ENCODE measurements around the gene HDLBP. TPM values are rescaled to one million over a fixed set of nuclear protein-coding genes. Genes with fewer than 3 reads are reported as not detected.
"Not testable (repeated sequence)": the region's sequence is repeated elsewhere in the genome, so short reads cannot be mapped to it uniquely, and the experiment has no call there.

HDLBP gene
- total RNA-seq, 1 donor from 2014 or later, result 839 TPM

- Mint-ChIP-seq H3K27ac (ENCODE audit: unreplicated experiment) (no peak overlapping the region), H3K4me1 (ENCODE audit: unreplicated experiment) (no peaks in the 10 kb centered on the region), H3K27me3 (ENCODE audit: unreplicated experiment) (no peaks in the 10 kb centered on the region), H3K36me3 (ENCODE audit: unreplicated experiment) (no peaks in the 10 kb centered on the region), H3K4me3 (ENCODE audit: unreplicated experiment) (no peak overlapping the region), H3K9me3 (ENCODE audit: unreplicated experiment) (no peaks in the 10 kb centered on the region)
- no peak for TF ChIP-seq CTCF (IDR thresholded peaks at IDR 0.05)
- DNase-seq (ENCODE audit: extremely low spot score, unreplicated experiment), result no peak
These were observed 115.3 kb downstream of the HDLBP start for GRCh38 chr2:241199897-241200821.

GRCh38 chr2:241199286-241199685 lies 116.2 kb downstream of the HDLBP start:
- no peaks in the 10 kb centered on the region for H3K9me3 Mint-ChIP-seq (ENCODE audit: unreplicated experiment)
- no peaks in the 10 kb centered on the region for H3K4me1 Mint-ChIP-seq (ENCODE audit: unreplicated experiment)
- no peaks in the 10 kb centered on the region for H3K36me3 Mint-ChIP-seq (ENCODE audit: unreplicated experiment)
- no peak for DNase-seq (ENCODE audit: extremely low spot score, unreplicated experiment)
- TF ChIP-seq CTCF (IDR thresholded peaks at IDR 0.05), result no peak
- H3K27ac Mint-ChIP-seq (ENCODE audit: unreplicated experiment), result no peak overlapping the region
- no peaks in the 10 kb centered on the region for H3K27me3 Mint-ChIP-seq (ENCODE audit: unreplicated experiment)
- no peak overlapping the region for H3K4me3 Mint-ChIP-seq (ENCODE audit: unreplicated experiment)

GRCh38 chr2:241198381-241199279 lies 116.8 kb downstream of the HDLBP start:
- Mint-ChIP-seq H3K27me3 (ENCODE audit: unreplicated experiment) (no peaks in the 10 kb centered on the region), H3K4me1 (ENCODE audit: unreplicated experiment) (no peaks in the 10 kb centered on the region), H3K4me3 (ENCODE audit: unreplicated experiment) (no peak overlapping the region), H3K27ac (ENCODE audit: unreplicated experiment) (no peak overlapping the region), H3K36me3 (ENCODE audit: unreplicated experiment) (no peaks in the 10 kb centered on the region), H3K9me3 (ENCODE audit: unreplicated experiment) (no peaks in the 10 kb centered on the region)
- no peak for TF ChIP-seq CTCF (IDR thresholded peaks at IDR 0.05)
- no peak for DNase-seq (ENCODE audit: extremely low spot score, unreplicated experiment)

- H3K36me3 Mint-ChIP-seq (ENCODE audit: unreplicated experiment), result no peaks in the 10 kb centered on the region
- no peak for TF ChIP-seq CTCF (IDR thresholded peaks at IDR 0.05)
- no peak for DNase-seq (ENCODE audit: extremely low spot score, unreplicated experiment)
- no peaks in the 10 kb centered on the region for H3K4me1 Mint-ChIP-seq (ENCODE audit: unreplicated experiment)
- H3K27ac Mint-ChIP-seq (ENCODE audit: unreplicated experiment), result no peak overlapping the region
- no peaks in the 10 kb centered on the region for H3K27me3 Mint-ChIP-seq (ENCODE audit: unreplicated experiment)
- no peak overlapping the region for H3K4me3 Mint-ChIP-seq (ENCODE audit: unreplicated experiment)
- H3K9me3 Mint-ChIP-seq (ENCODE audit: unreplicated experiment), result no peaks in the 10 kb centered on the region
These were observed 117.5 kb downstream of the HDLBP start for GRCh38 chr2:241197947-241198346.

- H3K27ac Mint-ChIP-seq (ENCODE audit: unreplicated experiment); H3K9me3 Mint-ChIP-seq (ENCODE audit: unreplicated experiment); H3K4me1 Mint-ChIP-seq (ENCODE audit: unreplicated experiment); H3K27me3 Mint-ChIP-seq (ENCODE audit: unreplicated experiment); DNase-seq (ENCODE audit: extremely low spot score, unreplicated experiment); H3K36me3 Mint-ChIP-seq (ENCODE audit: unreplicated experiment); H3K4me3 Mint-ChIP-seq (ENCODE audit: unreplicated experiment): not testable (repeated sequence)
These were observed 118.2 kb downstream of the HDLBP start for GRCh38 chr2:241197246-241197645.

Measured in osteocyte (in vitro differentiated cells).